DND-41 (cell line): ENCODE measurements around the gene CHRNE.

Experiments
- EZH2 ChIP-seq: IDR thresholded peaks from 3 replicates; pipeline ENCODE4 v1.6.1; 2012; ENCODE audit warnings: borderline replicate concordance, low read depth, mild to moderate bottlenecking, moderate library complexity, low read length, inconsistent platforms; ENCODE audit not compliant: severe bottlenecking
- TF ChIP-seq, protein P1 (sequence below): IDR thresholded peaks from 2 replicates; pipeline ENCODE4 v1.5.1; 2012; ENCODE audit warnings: borderline replicate concordance, low read length, moderate library complexity, mild to moderate bottlenecking; ENCODE audit not compliant: poor library complexity, severe bottlenecking; ENCODE audit errors: extremely low read depth

DNA sequence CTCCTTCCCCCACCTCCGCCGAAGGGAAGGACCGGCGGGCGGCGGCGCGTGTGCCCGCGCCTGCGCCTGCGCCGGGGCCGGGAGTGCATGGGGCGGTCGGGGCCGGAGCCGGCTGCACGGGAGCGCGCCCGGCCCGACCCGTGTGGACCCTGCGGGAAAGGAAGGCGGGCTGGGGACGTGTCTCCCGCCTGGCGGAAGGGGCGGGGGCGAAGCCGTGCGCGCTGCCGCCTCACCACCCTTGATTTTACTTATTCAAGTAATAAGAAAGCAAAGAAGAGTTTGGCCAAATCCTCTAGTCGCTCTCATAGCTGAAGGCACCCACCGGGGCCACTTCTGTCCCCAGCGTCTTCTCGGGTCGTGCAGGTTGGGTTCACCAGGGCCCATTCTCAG is 46.0 kb upstream of the CHRNE start:
- TF ChIP-seq, protein P1, sequence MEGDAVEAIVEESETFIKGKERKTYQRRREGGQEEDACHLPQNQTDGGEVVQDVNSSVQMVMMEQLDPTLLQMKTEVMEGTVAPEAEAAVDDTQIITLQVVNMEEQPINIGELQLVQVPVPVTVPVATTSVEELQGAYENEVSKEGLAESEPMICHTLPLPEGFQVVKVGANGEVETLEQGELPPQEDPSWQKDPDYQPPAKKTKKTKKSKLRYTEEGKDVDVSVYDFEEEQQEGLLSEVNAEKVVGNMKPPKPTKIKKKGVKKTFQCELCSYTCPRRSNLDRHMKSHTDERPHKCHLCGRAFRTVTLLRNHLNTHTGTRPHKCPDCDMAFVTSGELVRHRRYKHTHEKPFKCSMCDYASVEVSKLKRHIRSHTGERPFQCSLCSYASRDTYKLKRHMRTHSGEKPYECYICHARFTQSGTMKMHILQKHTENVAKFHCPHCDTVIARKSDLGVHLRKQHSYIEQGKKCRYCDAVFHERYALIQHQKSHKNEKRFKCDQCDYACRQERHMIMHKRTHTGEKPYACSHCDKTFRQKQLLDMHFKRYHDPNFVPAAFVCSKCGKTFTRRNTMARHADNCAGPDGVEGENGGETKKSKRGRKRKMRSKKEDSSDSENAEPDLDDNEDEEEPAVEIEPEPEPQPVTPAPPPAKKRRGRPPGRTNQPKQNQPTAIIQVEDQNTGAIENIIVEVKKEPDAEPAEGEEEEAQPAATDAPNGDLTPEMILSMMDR = no peak
- TF ChIP-seq EZH2 = no peak
